Measurements from ENCODE around the gene CASP9. TPM values are rescaled to one million over a fixed set of nuclear protein-coding genes. Genes with fewer than 3 reads are reported as not detected.

Gene CASP9
- total RNA-seq, 1 donor from 2014 or later, result 22.7 TPM

DNA sequence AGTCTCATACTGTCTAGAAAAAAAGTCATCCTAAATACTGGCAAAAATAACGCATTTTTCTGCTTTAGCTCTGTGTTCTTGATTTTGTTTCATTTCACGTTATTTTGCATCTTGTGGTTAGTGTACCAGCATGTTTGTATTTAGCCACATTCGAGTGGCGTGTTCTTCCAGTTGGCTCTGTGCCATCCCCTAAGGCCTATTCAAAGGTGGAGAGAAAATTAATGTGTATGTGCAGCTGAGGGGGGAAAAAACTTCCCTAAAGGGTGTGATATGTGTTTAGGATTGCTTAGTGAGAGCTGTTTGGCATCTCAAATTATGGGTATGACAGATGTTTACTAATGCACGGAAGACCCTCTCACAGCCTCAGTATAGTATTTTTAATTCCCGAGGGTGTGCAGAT, 14.8 kb upstream of the CASP9 start:
- Histone ChIP-seq H3K36me3 (ENCODE audit: control insufficient read depth, insufficient read depth, low read length) (no peaks in the 10 kb centered on the region), H3K4me3 (ENCODE audit: low read depth, low read length) (no peak overlapping the region), H3K27me3 (ENCODE audit: control insufficient read depth, insufficient read depth, low read length) (no peaks in the 10 kb centered on the region)
- no peak for DNase-seq (ENCODE audit: low read depth)
- TF ChIP-seq, protein P1, sequence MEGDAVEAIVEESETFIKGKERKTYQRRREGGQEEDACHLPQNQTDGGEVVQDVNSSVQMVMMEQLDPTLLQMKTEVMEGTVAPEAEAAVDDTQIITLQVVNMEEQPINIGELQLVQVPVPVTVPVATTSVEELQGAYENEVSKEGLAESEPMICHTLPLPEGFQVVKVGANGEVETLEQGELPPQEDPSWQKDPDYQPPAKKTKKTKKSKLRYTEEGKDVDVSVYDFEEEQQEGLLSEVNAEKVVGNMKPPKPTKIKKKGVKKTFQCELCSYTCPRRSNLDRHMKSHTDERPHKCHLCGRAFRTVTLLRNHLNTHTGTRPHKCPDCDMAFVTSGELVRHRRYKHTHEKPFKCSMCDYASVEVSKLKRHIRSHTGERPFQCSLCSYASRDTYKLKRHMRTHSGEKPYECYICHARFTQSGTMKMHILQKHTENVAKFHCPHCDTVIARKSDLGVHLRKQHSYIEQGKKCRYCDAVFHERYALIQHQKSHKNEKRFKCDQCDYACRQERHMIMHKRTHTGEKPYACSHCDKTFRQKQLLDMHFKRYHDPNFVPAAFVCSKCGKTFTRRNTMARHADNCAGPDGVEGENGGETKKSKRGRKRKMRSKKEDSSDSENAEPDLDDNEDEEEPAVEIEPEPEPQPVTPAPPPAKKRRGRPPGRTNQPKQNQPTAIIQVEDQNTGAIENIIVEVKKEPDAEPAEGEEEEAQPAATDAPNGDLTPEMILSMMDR (IDR thresholded peaks at IDR 0.05; ENCODE audit: insufficient read depth, low read length, poor library complexity, severe bottlenecking), result no peak

DNA sequence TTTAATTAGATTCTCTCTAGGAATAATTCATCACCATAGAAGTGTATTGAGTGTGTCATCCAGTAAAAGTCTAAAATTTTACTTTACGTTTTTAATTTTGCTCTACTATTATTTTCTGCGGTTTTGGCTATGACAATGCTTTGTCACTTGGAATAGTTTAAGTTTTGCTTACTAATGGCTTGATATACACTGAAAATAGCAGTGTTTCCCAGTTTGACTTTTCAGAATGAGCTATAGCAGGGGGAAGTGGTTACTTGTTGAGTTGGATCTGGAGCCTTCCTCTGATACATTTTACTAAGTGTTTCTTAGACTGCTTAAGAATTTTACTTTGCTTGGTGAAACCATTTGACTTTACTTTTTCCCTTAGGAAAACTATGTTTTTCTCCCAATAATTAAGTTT, 7.7 kb upstream of the CASP9 start:
- no peaks in the 10 kb centered on the region for H3K36me3 ChIP-seq (ENCODE audit: control insufficient read depth, insufficient read depth, low read length)
- no peak overlapping the region for H3K4me3 ChIP-seq (ENCODE audit: low read depth, low read length)
- no peak for DNase-seq (ENCODE audit: low read depth)
- H3K27me3 ChIP-seq (ENCODE audit: control insufficient read depth, insufficient read depth, low read length), result no peaks in the 10 kb centered on the region
- TF ChIP-seq, protein P1 (IDR thresholded peaks at IDR 0.05; ENCODE audit: insufficient read depth, low read length, poor library complexity, severe bottlenecking), result no peak

DNA sequence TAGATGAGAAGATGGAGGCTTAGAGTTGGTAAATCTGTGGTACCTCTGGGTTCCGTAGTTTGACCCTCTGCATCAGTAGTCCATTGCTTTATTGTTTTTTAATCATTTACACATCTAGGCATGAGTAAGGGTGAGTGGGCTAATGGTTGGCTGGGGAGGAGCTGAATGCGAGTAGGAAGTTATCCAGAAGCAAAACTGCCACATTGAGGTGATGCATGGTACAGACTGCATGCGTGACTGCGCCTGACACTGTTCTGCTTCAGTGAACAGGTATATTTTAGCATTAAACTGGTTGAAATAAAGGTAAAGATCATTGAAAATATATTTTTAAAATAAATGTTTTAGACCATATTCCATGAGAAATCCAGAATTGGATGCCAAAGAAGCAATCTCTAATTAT, 7.0 kb upstream of the CASP9 start:
- H3K27me3 ChIP-seq (ENCODE audit: control insufficient read depth, insufficient read depth, low read length), result no peaks in the 10 kb centered on the region
- no peaks in the 10 kb centered on the region for H3K36me3 ChIP-seq (ENCODE audit: control insufficient read depth, insufficient read depth, low read length)
- TF ChIP-seq, protein P1 (IDR thresholded peaks at IDR 0.05; ENCODE audit: insufficient read depth, low read length, poor library complexity, severe bottlenecking), result no peak
- no peak overlapping the region for H3K4me3 ChIP-seq (ENCODE audit: low read depth, low read length)
- DNase-seq (ENCODE audit: low read depth), result no peak

DNA sequence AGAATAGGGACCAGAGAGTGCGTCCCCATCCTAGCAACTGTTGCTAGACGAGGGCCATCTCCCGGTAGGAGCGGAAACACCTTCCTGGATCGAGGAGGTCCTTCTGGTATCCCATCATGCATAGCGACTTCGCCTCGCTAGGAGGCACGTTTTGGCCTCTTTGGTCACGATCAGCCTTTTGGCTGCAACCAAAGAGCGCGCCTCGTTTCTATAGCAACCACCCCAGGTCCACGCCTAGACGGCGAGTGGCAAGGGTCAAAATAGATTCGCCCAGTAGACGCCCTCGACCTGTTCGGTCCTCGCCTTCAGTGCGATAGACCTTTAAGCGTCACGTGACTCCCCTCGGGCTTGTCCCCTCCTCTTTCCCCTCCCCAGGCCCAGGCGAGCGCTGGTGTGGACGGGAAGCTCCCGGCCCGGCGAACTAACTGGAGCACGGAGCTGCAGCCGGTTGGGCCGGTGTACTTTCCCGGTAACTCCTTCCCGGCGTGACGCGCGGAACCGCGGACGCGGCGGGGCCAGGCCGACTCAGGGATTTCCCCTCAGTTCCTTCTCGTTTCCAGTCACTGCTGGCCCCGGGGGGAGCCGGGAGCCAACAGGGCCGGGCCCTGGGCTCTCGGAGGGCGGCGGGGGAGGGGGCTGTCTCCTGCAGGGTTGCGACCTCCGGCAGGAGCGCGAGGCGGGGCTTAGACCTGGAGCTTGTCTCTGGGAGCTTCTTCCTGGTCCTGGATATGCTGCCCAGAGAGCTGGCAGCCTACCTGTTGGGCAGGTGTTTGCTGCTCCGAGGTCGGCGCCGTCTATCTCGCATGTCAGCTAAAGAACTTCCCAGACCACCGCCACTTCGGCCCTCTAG, 2.7 kb upstream of the CASP9 start, which contains the start of gene DNAJC16:
DNAJC16 (plus strand) TSS at position 359 of the 850 bp plus-strand sequence. CDS start 2,258 bp downstream, outside the sequence.
- peak; percentile 100 for DNase-seq (ENCODE audit: low read depth)
- Histone ChIP-seq H3K27me3 (ENCODE audit: control insufficient read depth, insufficient read depth, low read length) (no peaks in the 10 kb centered on the region), H3K36me3 (ENCODE audit: control insufficient read depth, insufficient read depth, low read length) (no peaks in the 10 kb centered on the region), H3K4me3 (ENCODE audit: low read depth, low read length) (peak within 1 kb of the TSS; percentile 86)
- TF ChIP-seq, protein P1 (IDR thresholded peaks at IDR 0.05; ENCODE audit: insufficient read depth, low read length, poor library complexity, severe bottlenecking), result peak; percentile 23

DNA sequence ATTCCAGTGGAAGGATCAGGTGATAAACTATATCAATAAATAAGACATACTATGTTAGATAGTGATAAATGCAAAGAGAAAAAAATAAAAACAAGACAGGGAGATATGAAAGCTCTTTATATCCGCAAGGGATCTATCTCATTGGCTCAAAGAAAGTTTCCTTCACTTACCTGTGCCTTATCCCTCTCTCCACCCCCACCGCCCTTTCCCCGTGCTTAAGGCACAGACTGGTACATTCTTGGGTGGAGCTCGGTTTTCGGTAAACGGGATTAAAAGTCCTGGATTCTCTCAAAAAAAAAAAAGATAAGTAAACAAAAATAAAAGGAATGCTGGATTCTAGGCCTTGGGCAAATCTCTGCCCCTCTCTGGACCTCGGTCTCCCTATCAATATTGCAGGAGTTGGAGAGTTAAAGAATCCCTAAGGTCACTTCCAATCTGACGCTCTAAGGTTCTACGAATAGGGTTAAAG, 2.0 kb upstream of the CASP9 start:
- TF ChIP-seq, protein P1 (IDR thresholded peaks at IDR 0.05; ENCODE audit: insufficient read depth, low read length, poor library complexity, severe bottlenecking), result no peak
- no peak for DNase-seq (ENCODE audit: low read depth)
- Histone ChIP-seq H3K36me3 (ENCODE audit: control insufficient read depth, insufficient read depth, low read length) (no peaks in the 10 kb centered on the region), H3K27me3 (ENCODE audit: control insufficient read depth, insufficient read depth, low read length) (no peaks in the 10 kb centered on the region), H3K4me3 (ENCODE audit: low read depth, low read length) (peak overlapping the region; percentile 86)

All from kidney epithelial cell (primary cell).